Renal cortex interstitium (tissue), 11 donors: ENCODE data around the gene FBXO9. TPM values are rescaled to one million over a fixed set of nuclear protein-coding genes. Genes with fewer than 3 reads are reported as not detected.

Source experiments
- DNase-seq, 11 donors: peaks; one replicate each; pipeline ENCODE4 v3.0.0-alpha.2; 2013; ENCODE audit warnings: low read depth in 9 of 11, low spot score in 4 of 11; ENCODE audit errors: extremely low read depth in 1 of 11
- polyA plus RNA-seq, 3 donors: library from polyadenylated mRNA; unstranded; fragments of 120-200 nt; gene quantifications; one replicate each; pipeline ENCODE4 v1.2.1, GENCODE V29; 2013; ENCODE audit not compliant: insufficient read length in 3 of 3

The FBXO9 gene
- polyA plus RNA-seq, 3 donors, result 89.6 to 122 (median 94.2) TPM

DNA sequence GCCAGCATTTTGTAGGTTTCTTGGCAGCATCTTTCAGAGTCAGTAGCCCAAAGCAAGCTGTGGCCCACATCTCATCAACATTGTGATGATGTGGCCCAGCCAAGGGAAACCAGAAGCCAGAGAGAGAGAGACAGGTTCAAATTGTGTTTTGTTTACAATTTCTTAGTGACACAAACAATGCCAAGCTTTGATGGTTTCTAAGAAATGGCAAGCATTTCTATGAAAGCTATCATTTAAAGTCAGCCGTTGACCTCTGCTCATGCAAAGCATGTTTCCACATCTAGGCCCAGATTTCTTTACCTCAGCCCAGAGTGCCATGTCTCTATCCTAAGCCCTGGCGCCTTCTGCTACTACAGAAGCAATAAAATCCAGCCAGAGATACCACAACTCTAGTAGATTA lies 50.5 kb downstream of the FBXO9 start:
- DNase-seq, result no peak

DNA sequence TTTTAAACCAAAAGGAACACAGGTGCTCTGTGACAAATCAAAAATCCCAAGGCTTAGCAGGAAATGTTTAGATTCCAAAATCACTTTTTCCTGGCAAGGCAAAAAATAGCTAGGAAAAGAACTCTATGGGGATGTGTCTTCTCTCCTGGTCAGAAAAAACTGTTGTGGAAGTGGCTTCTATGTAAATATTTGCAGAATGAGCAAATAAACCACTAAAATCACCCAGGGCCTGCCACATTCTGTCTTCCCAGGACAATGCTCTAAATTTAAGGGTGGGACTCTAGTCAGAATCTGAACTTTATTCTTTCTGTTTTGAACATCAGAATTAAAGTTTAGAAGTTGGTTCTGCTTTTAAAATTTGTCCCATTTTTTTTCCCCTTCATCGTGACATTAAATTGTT lies 54.1 kb downstream of the FBXO9 start:
- no peak for DNase-seq

DNA sequence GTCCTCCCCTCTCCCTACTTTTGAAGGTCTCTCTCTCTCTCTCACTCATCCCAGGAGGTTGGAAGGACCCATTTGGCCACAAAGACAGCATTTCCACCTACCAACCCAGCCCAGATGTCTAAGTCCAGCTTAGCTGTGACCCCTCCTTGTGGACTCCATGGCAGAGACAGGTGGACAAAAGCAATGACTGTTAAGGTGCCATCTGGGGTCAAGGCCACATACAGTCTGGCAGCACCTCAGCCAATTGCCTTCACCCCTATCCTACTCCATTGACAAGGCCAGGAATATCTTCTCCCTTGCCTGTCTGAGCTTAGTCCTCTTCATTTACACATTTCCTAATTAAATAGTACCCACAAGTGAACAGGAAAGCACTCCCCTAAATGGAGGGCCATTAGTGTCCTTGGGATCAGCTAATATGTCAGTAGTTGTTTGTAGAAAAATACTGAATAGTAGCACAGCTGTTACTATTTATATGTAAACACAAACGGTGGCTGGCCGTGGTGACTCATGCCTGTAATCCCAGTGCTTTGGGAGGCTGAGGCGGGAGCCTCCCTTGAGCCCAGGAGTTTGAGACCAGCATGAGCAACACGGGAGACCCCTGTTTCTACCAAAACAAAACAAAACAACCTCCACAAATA lies 54.7 kb downstream of the FBXO9 start:
- DNase-seq, result no peak

DNA sequence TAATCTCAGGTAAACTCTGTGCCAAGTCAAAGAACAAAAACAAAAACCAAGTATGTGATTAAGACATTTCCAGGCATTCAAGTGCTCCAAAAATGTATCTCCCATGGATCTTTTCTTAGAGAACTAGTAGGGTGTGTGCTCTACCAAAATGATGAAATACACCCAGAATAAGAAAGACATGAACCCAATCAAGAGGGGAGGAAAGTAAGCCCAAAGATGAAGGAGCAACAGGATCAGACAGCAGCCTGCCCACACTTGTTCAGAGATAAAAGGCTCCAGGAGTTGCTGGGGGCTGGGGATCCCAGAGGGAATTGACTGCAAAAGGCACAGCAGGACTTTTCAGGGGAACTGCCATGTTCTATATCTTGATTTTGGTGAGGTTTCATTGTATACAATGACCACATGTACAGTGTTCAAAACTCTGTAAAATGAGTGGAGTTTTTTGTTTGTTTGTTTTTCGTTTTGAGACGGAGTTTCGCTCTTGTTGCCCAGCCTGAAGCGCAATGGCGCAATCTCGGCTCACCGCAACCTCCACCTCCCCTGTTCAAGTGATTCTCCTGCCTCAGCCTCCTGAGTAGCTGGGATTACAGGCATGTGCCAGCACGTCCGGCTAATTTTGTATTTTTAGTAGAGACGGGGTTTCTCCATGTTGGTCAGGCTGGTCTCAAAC lies 59.1 kb downstream of the FBXO9 start:
- DNase-seq, result no peak

DNA sequence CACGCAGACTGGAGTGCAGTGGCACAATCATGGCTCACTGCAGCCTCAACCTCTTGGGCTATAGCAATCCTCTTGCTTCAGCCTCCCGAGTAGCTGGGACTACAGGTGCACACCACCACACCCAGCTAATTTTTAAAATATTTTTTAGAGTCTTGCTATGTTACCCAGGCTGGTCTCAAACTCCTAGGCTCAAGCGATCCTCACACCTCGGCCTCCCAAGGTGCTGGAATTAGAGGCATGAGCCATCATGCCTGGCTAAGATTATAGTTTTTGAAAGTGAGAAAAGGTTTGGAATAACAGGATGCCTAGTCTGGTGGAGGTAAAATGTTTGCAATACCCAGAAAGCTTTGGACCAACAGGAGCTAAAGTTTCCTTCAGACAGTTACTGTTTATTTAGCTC lies 60.1 kb downstream of the FBXO9 start:
- DNase-seq, result no peak

DNA sequence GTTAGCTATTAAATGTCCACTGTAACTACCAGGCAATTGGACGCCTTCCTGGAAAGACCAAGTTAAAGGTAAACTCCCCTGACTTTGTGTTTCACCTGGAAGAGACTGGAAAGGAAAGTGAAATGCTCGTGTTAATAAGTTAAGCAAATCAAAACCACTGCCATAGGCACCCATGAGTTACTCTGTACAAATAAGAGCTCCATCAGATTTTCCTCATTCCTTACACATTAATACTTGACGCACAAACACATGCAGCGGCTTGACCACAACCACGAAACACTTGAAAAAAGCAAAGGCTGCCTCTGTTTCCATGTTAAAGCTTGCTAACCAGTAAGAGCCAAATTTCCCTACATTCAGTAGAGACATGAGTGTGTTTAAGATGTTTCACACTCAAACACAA lies 63.6 kb downstream of the FBXO9 start:
- DNase-seq, result no peak

DNA sequence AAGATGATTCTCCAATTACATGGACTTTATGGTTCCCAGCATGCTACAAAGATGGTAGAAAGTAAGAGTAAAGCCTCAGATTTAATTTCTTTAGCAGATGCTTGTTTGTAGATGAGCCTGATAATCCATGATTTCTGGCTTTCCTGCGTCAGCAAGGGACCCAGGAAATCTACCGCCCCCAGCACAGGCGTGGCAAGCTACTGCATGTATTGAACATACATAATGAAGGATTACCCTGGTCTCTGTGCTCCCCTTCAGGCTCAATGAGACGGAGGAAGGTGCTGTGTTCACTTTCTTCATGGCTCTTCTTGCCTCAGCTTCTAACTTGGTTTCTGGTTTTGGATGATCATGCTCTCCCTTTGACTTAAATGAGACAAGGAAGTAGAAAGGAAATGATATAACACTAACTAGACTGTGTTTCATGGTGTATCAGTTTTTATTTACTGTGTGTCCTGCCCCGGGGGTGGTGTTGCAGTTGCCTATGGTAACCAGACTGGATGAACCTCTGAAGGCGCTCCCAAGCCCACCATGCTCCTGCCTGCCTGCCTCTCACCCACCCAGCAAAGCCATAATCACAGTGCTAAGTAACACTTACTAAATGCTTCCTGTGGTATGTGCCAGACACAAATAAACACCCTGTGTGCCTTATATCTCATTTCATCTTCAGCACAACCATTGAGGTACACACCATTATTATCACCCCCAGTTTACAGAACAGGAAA lies 65.5 kb downstream of the FBXO9 start:
- no peak for DNase-seq

DNA sequence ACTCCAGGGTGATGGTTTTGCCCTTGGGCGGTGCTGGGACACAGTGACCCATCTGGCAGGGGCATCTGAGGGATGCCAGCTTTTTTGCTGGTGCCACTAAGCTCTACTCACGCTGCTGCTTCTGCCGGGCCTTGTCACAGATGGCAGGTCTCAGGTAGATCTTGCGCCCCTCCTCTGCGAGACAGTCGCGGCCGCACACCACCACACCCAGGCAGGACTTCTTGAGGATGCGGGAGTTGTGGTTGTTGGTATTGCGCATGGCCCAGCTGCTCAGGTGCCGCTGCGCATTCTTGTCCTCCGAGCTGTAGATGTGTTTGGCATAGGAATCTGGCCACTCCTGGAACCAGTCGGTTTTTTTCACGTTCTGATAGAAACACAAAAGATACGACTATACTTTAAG lies 68.8 kb downstream of the FBXO9 start:
- no peak for DNase-seq

DNA sequence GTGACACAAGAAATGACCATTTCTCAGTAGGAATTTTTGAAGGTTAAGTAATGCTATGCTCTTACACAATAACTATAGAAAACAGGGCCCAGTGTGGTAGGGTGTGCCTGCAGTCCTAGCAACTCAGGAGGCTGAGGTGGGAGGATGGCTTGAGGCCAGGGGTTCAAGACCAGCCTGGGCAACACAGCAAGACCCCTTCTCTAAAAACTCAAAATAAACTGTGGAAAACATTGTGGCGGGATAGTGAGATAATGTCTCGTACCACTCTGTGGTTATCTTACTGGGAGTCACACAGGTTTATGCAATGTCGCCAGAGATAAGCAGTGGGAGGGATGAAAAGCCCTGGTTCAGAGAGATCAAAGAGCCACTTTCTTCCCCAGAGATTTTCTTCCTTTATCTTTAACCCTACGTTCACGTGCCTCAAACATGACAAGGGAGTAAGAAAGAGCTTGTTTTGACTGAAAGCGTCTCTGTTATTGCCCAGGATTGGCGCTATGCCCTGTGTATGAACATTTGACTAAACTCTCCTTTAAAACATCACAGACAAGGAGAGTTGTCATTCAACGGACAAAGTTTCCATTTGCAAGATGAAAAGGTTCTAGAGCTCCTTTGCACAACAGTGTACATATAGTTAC lies 69.5 kb downstream of the FBXO9 start:
- no peak for DNase-seq

DNA sequence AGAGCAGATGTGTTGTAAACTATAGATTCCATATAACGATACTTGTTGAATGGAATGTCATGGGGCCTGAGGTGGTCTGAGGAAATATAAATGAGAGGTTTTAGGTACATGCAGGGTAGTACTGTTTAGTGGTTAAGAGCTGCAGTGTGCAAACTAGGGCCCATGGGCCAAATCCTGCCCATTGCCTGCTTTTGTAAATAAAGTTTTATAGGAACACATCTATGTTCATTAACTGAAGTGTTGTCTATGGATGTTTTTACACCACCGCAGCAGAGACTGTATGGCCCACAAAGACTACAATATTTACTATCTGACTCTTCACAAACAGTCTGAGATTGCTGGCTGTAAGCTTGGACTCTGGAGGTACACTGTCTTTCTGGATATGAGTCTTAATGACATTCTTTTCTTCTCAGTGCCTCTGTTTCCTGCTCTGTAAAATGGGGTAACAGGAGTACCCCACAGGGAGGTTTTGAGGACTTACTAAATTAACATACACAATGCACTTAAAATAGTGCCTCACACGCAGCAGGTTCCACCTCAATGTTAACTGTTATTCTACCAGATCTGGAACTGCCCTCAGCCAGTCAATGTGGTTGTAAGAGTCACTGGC lies 70.9 kb downstream of the FBXO9 start:
- no peak for DNase-seq

DNA sequence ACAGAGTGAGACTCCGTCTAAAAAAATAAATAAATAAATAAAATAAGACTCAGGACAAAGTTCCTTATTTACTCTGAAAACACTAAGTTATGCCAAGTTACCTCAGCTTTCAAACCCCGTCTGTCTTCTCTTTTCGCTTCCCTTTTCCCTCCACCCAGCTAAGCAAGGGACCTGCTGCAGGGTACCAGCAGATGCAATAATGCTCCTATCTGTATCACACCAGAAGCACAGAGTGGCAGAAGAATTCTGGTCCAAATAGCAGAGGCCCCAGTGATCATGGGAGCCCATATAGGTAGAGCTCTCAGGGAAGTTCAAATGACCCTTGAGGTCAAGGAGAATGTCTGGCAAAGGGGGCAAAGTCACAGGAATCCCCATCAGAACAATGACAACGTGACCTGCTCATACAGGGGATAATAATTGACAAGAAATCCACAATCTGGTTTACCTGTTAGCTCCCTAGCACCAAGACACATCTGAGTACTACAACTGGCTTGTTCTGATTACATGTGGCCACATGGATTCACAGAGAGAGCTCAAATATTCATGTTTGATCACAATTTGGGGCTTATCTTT lies 74.7 kb downstream of the FBXO9 start:
- DNase-seq, result no peak

DNA sequence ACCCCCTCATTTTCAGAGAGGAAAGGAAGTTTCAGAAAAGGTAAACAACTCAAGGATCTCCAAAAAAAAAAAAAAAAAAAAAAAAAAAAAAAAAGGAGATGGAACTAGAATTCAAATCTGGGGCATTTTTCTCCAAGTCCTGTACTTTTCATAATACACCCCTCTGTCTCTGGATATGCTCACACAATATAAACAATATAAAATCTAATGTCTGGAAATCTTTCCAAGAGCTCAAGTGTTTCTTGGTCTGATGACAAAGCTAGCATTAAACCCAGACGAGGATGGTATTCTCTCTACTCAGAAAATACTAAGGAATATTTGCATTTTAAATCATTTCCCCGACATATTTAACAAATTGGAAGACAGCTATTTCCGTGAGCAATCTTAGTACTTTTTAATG lies 77.6 kb downstream of the FBXO9 start:
- DNase-seq, result no peak

DNA sequence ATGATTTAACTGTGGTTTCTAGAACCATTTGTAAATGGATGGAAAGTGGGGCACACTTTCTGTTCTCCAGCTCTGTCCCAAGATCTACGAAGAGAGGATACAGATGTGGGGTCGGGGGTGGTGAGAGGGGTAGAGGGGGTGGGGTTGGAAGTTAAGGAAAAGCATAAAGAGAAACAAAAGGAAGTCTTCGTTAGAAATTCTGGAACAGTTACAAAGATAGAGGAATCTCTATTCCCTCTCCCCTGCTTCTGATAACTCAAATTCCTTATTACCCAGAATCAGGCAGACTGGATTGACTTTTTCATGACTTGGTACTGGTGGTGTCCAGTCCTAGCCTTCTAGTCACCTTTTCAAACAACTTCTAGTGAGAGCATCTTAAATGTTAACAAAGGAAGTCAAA lies 78.5 kb downstream of the FBXO9 start:
- no peak for DNase-seq

DNA sequence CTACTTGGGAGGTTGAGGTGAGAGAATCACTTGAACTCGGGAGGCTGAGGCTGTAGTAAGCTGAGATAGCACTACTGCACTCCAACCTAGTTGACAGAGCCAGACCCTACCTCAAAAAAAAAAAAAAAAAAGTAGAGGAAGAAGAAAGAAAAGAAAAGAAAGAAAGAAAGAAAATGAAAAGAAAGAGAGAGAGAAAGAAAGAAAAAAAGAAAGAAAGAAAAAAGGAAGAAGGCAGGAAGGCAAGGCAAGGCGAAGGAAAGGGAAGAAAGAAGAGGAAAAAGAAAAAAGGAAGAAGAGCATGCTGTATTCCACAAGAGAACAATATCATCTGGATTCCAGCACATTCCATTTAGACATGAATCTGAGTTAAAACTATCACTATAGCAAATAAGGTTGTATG lies 79.6 kb downstream of the FBXO9 start:
- DNase-seq, result no peak

DNA sequence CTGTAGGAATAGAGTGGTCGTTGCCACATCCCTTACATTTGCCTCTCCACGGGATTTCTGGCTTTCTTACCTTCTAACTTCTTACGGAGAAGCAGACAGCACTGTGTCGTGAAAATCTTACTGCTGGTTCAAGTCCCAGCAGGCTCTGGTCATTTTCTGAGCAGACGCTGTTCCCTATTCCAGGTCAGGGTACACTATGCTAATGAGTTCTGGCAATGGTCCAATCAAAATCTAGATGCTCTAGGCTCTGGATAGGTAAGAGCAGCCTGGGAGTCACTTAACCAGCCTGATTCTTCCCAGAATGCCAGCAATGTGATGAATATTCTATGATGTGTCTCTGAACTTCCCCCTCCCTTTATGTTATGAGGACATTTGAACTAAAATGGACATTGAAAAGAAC lies 83.5 kb downstream of the FBXO9 start, which contains the start of gene GCM1:
Gene GCM1 (minus strand): TSS at position 158 of the 400 bp plus-strand sequence. CDS start 3,209 bp downstream, outside the sequence.
- no peak for DNase-seq
